ENCODE data around the gene G0S2.

The G0S2 gene

DNA sequence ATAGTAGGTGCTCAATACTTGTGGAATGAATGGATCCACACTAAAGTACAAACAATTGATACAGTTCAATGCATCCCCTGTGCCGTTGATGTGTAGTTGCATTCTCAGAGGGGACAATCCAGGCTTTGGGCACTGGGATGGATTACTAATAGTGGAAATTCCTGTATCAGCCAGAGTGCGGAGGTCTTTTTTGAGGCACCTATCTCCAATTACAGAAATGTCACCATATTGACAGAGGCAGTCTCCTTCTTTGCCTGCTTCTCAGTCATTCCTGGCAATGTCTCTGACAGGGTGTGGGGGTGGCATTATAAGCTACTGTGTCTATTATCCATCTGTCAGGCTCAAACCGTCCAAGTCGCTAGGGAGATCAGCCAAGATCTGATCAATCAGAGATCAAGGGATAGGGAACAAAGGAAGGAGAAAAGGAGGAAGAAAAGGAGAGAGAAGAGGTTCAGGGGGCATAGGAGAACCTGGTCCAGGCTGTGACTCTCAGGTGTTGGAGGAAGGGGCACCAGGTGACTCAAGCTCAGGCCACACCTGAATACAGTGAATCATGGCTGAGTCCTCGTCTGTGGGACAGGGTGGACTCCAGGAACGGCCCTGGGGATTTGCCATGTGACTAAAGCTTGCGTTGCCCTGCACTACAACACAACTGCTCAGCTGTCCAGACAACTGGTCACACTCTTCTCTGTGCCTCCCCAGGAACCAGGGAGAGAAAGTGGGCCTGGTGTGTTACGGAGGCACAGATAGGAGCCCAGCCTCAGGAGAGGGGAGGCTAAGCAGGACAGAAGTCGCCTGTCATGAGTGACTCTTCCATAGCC lies 19.6 kb upstream of the G0S2 start:
- H3K27ac ChIP-seq = no peak overlapping the region
- no peak for TF ChIP-seq ZFX (IDR thresholded peaks at IDR 0.05; ENCODE audit: borderline replicate concordance)
- TF ChIP-seq, protein P1, sequence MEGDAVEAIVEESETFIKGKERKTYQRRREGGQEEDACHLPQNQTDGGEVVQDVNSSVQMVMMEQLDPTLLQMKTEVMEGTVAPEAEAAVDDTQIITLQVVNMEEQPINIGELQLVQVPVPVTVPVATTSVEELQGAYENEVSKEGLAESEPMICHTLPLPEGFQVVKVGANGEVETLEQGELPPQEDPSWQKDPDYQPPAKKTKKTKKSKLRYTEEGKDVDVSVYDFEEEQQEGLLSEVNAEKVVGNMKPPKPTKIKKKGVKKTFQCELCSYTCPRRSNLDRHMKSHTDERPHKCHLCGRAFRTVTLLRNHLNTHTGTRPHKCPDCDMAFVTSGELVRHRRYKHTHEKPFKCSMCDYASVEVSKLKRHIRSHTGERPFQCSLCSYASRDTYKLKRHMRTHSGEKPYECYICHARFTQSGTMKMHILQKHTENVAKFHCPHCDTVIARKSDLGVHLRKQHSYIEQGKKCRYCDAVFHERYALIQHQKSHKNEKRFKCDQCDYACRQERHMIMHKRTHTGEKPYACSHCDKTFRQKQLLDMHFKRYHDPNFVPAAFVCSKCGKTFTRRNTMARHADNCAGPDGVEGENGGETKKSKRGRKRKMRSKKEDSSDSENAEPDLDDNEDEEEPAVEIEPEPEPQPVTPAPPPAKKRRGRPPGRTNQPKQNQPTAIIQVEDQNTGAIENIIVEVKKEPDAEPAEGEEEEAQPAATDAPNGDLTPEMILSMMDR (IDR thresholded peaks at IDR 0.05) = no peak

DNA sequence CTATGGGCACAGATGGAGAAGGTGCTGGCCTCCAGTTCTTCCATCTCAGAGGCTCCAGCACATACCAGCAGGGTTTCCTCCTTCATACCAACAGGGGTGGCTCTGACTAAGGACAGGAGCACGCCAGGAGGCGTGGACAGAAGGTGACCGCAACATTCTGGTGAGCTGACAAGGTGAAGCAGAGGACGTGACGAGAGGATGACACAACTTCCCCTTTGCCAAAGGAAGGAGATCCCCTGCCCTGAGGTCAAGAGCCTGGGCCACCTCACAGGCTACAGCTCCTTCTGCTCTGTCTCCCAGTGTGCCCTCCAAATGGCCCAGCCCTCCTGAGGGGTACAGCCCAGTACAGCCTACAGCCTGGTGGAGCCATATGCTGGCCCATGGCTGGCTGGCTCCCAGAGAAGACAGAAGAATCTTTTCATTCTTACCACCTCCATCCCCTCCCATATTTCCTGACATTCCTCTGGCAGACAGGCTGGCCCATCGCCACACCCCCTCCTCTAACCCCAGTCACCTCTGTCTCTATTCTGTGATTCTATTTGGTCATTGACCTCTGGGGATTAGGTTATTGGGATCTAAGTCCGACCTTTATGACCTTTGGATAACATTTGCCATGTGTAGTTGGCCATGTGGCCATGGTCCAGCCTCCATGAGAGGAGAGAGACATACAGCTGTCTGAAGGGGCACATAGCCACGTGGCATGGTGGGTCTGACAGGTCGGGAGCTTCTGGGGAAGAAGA lies 17.9 kb upstream of the G0S2 start:
- H3K27ac ChIP-seq = no peak overlapping the region
- TF ChIP-seq, protein P1 (IDR thresholded peaks at IDR 0.05) = no peak
- no peak for TF ChIP-seq ZFX (IDR thresholded peaks at IDR 0.05; ENCODE audit: borderline replicate concordance)

DNA sequence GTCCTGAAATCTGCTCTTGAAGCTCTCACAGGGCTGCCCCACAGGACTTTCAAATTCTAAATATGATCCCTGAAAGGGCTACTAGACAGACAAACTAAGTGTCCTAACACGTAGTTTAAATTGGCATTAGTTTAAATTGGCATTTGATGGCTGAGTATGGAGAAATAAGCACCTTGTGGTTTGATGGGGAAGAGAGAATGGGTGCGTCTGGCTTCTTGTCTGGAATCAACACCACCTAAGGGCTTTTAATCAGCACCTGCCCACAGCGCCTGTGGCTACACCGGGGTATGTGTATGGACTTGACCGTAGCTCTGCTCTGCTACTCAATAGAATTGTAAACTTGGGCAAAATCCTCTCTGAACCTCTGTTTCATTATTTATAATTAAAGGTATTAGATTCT lies 17.3 kb upstream of the G0S2 start:
- no peak overlapping the region for H3K27ac ChIP-seq
- no peak for TF ChIP-seq ZFX (IDR thresholded peaks at IDR 0.05; ENCODE audit: borderline replicate concordance)
- TF ChIP-seq, protein P1 (IDR thresholded peaks at IDR 0.05) = no peak

DNA sequence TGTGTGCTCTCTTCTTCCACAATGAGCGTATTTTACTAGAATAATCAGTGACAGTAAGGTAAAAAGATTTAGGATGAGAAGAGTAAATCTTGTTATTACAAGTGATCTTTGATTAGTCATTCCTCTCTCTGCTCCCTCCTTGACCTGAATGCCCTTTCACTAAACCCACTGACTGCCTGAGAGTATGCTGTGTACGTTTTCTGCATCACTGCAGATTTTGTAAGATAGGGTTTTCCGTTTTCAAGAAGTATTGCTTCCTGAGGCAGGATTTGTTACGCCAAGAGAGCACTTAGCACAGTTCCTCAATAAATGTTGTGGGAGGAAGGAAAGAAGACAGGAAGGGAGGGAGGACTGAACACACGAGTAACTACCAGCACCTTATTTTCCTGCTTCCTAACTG lies 15.3 kb upstream of the G0S2 start:
- no peak overlapping the region for H3K27ac ChIP-seq
- TF ChIP-seq, protein P1 (IDR thresholded peaks at IDR 0.05) = no peak
- no peak for TF ChIP-seq ZFX (IDR thresholded peaks at IDR 0.05; ENCODE audit: borderline replicate concordance)

DNA sequence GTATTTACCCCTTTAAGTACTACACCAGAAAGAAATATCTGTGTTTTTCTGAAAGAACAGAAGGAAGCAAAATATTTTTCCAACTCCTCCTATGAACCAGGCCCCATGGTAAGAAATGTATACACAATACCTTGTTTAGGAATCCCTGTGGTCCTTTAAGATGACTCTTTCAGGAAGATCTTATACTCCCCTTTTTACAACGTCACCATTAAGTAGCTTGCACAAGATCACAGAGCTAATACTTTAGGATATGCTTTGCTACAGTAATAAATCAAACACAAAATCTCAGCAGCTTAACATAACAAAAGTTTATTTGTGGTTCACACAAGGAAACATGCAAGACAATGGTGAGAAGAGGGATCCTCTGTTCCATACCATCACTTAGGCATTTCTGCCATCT lies 14.1 kb upstream of the G0S2 start:
- TF ChIP-seq, protein P1 (IDR thresholded peaks at IDR 0.05) = no peak
- TF ChIP-seq ZFX (IDR thresholded peaks at IDR 0.05; ENCODE audit: borderline replicate concordance) = no peak
- no peak overlapping the region for H3K27ac ChIP-seq

DNA sequence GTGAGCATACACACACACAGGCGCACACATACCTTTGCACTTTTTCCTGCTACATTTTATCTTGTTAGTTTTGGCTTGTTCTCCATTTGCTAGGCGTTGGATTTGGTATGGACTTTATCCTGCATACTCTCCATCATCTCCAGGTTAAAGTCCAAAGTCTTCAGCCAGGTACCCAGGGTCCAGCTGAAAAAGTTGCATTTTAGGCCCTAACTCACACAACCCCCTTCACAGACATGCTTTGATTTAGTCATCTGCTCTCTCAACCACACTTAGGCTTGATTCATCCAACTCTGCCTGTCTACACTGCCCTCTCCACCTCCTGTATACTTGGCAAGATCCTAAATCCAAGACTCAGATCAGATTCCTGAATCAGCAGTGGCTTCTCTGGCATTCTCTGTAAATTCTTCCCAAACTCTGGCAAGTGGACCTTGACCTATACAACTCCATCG lies 12.3 kb upstream of the G0S2 start:
- no peak overlapping the region for H3K27ac ChIP-seq
- TF ChIP-seq ZFX (IDR thresholded peaks at IDR 0.05; ENCODE audit: borderline replicate concordance) = no peak
- TF ChIP-seq, protein P1 (IDR thresholded peaks at IDR 0.05) = no peak

DNA sequence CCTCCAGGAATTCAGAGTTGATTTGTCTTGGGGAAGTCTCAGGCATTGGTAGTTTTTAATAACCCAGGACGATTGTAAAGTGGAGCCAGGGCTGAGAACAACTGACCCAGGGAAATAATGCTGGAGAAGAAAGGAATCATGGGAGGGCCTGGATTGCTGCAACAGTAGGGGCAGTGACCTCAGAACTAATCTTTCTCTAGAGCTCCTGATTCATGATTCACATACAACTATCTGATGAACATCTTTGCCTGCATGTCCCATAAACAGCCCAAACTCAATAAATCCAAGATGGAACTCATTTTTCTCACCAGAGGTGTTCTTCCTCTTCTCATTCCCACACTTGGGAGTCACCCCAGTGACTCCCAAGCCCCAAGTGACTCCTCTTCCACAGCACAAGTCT lies 8.1 kb upstream of the G0S2 start:
- TF ChIP-seq, protein P1 (IDR thresholded peaks at IDR 0.05) = no peak
- TF ChIP-seq ZFX (IDR thresholded peaks at IDR 0.05; ENCODE audit: borderline replicate concordance) = no peak
- no peak overlapping the region for H3K27ac ChIP-seq
